ENCODE measurements around the gene MAPK12. TPM values are rescaled to one million over a fixed set of nuclear protein-coding genes. Genes with fewer than 3 reads are reported as not detected.
A peak's percentile ranks its signal among the peaks of the same experiment; 100 is the strongest.

The MAPK12 gene
- total and polyA plus RNA-seq, 9 of the 15 experiments (the other 6 are each of a cell fraction or from before 2014, with no cell fraction given), result 0.79 to 71.5 (median 32.8) TPM

GRCh38 chr22:50267591-50268390 is 6.3 kb upstream of the MAPK12 start:
- 18% methylated on average over 12 of the region's 75 CpGs for WGBS (ENCODE audit: insufficient coverage, low coverage, missing lambda C conversion rate)
- Histone ChIP-seq H3K9ac (ENCODE audit: insufficient read depth in 1 of 2, low read depth in 2 of 2, low read length in 2 of 2) (no peak overlapping the region), H4K20me1 (replicated peaks; ENCODE audit: control insufficient read depth, insufficient read depth, low read length) (no peaks in the 10 kb centered on the region), H3K79me2 (ENCODE audit: control insufficient read depth, insufficient read depth, low read length) (no peaks in the 10 kb centered on the region; the same call in 2 of the 3 replicates), H3K27ac (ENCODE audit: extremely low read depth, low read depth, low read length) (peak overlapping the region; percentile 11; the same call in 1 of the 3 replicates), H2AFZ (ENCODE audit: low read depth, low read length) (no peak overlapping the region), H3K36me3 (ENCODE audit: control insufficient read depth, insufficient read depth, low read length) (0 out of 3 replicates have a peak, but pooled peaks cover 3% of the 10 kb centered on the region), H3K4me1 (replicated peaks in 1 of 2; ENCODE audit: control insufficient read depth in 2 of 2, insufficient read depth in 2 of 2, low read length in 2 of 2) (peaks cover 12 to 84% of the 10 kb centered on the region in 2 experiments; a peak in 4 of 5 replicates), H3K4me3 (peak overlapping the region; percentile 11; the same call in 1 of the 2 replicates), H3K9me1 (ENCODE audit: control insufficient read depth, insufficient read depth, low read length) (no peaks in the 10 kb centered on the region), H3K4me2 (ENCODE audit: insufficient read depth, low read length) (no peak overlapping the region), H3K9me3 (replicated peaks; ENCODE audit: control insufficient read depth, insufficient read depth, low read depth, low read length) (no peaks in the 10 kb centered on the region), H3K27me3 (ENCODE audit: control insufficient read depth in 2 of 2, insufficient read depth in 2 of 2, low read length in 2 of 2) (no peaks in the 10 kb centered on the region)
- POLR2A ChIA-PET, result interaction anchor here (0.7 to 1.2 kb wide), 2 partner anchors 16 to 17 kb away, joined by 4 to 5 read pairs; partner anchors contain the start of gene HDAC10
- intact Hi-C loops (cut with micrococcal nuclease) (no loop called here), in situ Hi-C loops (cut with MboI) (no loop called here)
- ATAC-seq (peak; percentile 19), FAIRE-seq (no peak), DNase-seq (ENCODE audit: extremely low read depth in 1 of 4, low spot score in 3 of 4) (peak; percentile 68 to 82 (median 72))
- CTCF ChIA-PET (ENCODE audit: low intra/inter-chr PET ratio), result no interaction called here
- no TSS peak for BruUV-seq (replicated peaks)
- TF ChIP-seq CTCF (IDR thresholded peaks at IDR 0.05 in 2 of 3, conservative IDR thresholded peaks at IDR 0.05 in 1 of 3; ENCODE audit: insufficient read depth in 2 of 3, low read depth in 1 of 3, low read length in 3 of 3) (peak in 1 of 3 experiments; percentile 36; a peak in 2 of 6 replicates), CREM (IDR thresholded peaks at IDR 0.05; ENCODE audit: low read depth) (0 out of 2 replicates have a peak, but pooled peaks have one; percentile 26), POLR2G (IDR thresholded peaks at IDR 0.05; ENCODE audit: low read depth, low read length) (0 out of 2 replicates have a peak, but pooled peaks have one; percentile 33), VEZF1 (CRISPR knock-in tag; IDR thresholded peaks at IDR 0.05) (peak; percentile 68), CTCFL (IDR thresholded peaks at IDR 0.05; ENCODE audit: borderline replicate concordance, insufficient read depth, low read depth, low read length, poor library complexity, severe bottlenecking) (peak; percentile 85), BHLHE40 (IDR thresholded peaks at IDR 0.05; ENCODE audit: low read length) (peak; percentile 78), CXXC5 (CRISPR knock-in tag; IDR thresholded peaks at IDR 0.05) (peak; percentile 57), E2F6 (IDR thresholded peaks at IDR 0.05; ENCODE audit: borderline replicate concordance in 1 of 2, extremely low read depth in 1 of 2, insufficient read depth in 1 of 2, insufficient read length in 1 of 2, low read depth in 1 of 2, low read length in 1 of 2, poor library complexity in 1 of 2, severe bottlenecking in 1 of 2) (peak in 1 of 2 experiments; percentile 68), ZNF76 (CRISPR knock-in tag; IDR thresholded peaks at IDR 0.05; ENCODE audit: borderline replicate concordance) (no peak)
